Measurements from ENCODE around the gene CYB5D1.
A peak's percentile ranks its signal among the peaks of the same experiment; 100 is the strongest.

Gene CYB5D1

DNA sequence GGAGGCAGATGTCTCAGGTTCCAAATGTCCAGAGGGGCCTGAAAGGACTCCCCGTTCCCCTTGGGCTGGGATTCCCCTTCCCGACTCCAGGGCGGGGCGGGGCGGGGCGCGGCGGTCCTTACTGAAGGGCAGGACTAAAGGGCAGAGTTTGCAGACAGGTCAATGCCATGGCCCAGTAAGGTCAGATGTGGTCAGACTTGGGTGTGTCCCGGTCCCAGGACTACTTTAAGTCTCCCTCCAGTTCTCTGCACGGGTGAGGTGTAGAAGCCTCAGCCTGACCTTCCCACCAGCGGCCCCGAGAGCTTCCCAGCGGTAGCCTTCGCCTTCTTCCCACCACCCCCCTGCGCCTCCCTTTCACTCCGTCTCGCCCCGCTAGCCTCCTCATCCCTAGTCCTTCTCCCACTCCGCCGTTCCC lies 23.3 kb upstream of the CYB5D1 start:
- peak; percentile 91 for DNase-seq

DNA sequence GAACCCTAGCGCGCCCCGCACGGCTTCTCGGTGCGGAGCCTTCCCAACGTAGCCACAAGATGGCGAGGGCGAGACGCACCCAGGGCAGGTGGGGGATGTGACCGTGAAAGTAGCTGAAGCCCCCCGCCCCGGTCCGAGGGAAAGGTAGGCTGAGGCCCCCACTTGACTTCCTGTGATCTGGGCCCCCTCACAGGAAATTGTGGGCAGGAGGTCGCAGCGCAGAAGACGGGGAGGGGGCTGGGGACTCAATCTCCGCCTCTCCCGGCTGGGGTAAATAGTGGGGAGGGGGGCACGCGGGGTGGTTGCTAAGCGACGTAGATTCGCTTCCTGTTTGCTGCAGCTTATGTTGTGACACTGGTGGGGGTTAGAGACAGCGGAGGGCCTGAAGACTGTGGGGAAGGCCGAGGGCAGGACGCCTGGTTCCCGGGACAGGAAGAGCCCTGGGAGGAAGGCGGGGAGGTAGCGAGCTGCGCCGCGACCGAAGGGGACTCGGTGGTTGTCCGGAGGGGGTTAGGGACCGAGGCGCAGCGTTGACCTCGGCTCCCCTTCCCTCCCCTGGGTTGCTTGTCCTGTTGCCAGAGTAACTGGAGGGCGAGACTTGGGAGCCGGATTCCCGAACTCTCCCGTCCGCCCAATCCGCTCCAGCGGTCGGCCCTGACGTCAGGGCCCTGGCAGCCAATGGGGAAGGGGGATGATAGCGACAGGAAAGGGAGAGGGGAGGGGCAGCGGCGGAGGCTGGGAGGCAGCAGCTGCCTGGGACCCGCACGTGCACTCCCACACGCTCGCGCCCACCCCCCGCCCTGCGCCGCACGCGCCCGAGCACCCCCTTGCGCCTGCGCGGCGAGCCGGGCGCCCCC lies 22.6 kb upstream of the CYB5D1 start:
- DNase-seq = peak; percentile 95

DNA sequence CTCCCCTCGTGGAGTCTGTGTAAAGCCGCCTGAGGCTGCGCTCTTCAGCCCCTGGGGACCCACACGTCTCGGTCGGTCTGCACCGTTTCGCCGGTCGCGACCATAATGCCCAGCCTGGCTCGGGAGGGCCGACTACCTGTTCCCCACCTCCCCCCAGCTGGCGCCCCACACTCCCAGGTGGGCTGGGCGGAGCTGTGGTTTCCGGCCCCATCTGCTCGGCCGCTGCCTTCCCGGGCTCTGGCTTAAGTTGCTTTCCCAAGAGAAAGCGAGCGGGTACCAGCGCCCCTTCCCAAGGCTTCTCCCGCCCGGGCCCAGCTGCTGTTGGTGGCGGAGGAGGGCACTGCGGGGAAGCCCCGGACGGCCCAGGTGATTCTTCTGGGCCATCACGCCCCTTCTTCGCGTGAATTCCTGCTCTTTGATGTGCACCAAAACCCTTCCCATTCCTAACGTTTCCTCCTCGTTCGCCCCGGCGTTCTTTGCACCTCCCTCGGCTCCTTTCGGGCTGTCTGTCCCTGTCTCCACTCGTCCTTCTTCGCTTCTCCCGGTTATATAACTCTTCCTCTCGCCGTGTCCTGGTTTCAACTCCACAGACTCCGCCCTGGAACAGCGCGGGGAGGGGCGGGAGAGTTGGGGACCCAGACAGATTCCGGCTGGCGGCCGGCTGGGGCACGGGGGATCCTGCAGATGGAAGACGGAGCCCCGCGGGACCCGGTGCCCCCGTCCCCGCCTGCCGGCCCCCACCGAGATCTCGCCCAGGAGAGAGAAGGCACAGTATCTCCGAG lies 21.8 kb upstream of the CYB5D1 start:
- DNase-seq = no peak

- peak; percentile 85 for DNase-seq
These were observed 21.0 kb upstream of the CYB5D1 start for GRCh38 chr17:7836596-7837407.

DNA sequence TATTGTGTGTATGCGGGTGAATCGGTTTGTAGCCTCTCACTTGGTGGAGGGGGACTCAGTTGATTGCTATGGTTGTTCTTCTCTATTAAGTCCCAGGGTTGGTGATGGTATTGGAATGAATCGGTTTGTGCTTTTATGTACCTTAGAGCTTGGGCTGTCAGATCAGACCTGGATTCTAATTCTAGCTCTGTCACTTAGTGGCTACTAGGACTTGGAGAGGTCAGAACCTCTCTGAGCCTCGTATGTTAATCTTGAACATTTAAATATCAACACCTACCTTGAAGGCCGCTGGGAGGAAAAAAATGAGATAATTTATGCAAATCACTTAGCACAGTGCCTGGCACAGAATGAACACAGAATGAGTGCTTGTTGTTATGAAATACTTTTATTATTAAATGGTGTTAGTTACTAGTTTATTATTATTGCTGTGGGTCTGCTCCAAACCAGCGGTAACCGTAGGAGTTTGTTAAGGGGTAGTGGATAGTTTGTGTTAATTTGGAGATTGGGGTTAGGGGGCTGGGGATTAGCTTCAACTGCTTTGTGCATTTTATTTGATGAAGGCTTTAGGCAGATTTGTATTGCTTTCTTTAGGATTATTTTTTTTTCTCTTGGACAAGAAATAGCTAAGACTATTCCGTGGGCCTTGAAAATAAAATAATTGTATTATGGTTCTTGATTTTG lies 20.3 kb upstream of the CYB5D1 start:
- peak; percentile 77 for DNase-seq

DNA sequence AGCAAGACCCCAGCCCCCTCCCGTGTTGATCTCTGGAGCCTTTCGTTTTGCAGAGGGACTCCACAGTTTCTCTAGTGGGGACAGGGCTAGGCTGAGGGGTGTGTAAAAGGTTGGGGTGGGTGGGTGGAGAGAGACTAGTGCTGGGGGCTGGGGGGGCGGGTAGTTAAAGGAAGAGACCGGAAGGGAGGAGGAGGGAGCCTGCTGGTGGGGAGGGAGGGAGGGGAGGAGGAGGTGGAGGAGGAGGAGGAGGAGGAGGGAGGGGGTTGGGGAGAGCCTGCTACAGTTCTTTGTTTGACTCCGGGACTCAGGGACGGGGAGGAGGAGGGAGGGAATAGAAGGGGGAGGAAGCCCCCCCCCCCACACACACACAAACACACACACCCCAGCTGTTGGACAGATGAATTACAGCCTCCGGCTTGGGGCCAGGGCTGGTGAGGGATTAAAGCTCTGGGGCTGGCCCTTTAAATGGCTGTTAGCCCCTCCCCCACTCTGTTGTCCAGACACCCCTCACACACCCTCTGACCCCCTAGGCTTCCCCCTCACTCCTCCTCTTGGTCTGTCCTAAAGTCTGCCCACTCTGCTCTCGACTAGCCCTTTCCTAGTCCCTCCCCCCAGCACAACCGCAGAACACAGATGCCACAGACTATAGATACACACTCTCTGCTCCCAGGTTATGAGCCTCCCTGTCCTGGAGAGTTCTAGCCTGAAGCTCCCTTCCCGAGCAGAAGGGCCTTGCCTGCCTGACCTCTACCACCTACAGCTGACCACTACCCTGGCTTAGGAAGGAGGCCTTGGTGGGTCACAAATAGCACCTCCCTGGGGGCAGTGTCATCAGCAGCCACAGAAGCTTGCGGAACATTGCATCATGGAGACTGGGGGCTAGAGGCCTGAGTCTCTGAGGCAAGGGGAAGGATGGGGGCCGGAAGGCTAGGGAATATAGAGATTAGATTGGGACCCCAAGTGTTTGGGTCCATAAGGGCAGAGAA lies 19.4 kb upstream of the CYB5D1 start:
- DNase-seq = peak; percentile 55

- DNase-seq = peak; percentile 70
These were observed 18.5 kb upstream of the CYB5D1 start for GRCh38 chr17:7839190-7839875.

GRCh38 chr17:7839876-7840261 lies 17.9 kb upstream of the CYB5D1 start:
- DNase-seq = peak; percentile 36

DNA sequence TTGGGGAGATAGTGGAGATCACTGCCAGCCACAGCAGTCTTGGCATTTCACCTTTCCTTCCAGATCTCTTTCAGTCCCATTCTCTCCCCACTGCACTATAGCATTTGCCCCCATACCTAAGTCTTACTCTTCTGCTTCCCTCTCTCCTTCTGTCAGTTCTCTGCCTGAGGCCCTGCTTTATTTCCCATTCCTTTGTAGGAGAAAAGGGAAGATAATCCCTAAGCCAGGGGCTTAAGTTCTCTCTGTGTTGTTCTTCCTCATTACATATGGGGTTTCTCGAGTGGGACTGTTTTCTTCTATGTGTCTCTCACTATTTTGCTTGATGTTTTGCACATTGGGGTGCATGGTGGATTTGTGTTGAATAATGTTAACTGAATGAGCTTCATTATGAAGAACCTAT lies 17.4 kb upstream of the CYB5D1 start:
- DNase-seq = no peak

DNA sequence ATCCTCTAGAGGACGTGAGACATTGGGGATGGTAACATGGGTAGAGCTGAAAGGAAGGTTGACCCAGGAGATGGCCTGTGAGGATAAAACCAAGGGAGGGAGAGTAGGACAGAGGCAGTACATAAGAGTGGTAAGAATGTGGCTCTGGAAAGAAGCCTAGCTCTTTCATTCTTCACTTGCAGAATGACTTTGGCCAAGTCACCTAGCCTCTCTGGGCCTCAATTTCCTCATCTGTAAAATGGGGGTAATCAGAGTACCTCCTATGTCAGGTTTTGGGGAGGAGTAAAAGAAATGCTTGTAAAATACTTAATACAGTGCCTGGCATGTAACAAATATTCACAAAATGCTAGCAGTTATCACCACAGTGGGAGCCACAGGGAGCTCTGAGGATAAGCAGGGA lies 16.9 kb upstream of the CYB5D1 start:
- no peak for DNase-seq

- peak; percentile 94 for DNase-seq
These were observed 16.3 kb upstream of the CYB5D1 start for GRCh38 chr17:7841396-7841914.

DNA sequence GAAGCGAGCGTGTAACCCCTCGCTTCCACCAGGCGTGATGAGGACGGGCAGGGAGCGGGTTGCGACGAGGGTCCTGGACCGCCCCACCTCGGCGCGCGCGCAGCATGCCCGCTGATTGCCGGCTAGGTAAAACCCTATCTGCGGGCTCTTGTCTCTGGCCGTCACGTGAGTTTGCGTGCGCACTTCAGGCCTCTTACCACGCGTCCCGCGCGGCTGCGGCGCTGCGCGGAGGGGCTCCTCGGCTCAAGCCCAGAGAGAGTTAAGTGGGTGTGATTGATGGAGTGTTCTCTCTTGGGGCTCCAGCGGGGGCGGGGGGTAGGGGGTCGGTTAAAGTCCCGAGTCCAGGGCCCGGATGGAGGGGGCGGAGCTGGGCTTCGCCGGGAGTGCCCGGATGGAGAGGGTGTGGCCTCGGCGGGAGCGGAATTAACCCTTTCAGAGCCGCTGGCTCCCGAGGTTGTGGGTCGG lies 15.9 kb upstream of the CYB5D1 start:
- DNase-seq = peak; percentile 87

- DNase-seq = peak; percentile 99
These were observed 15.2 kb upstream of the CYB5D1 start for GRCh38 chr17:7842380-7843256.

GRCh38 chr17:7843257-7843535 lies 14.6 kb upstream of the CYB5D1 start:
- no peak for DNase-seq

DNA sequence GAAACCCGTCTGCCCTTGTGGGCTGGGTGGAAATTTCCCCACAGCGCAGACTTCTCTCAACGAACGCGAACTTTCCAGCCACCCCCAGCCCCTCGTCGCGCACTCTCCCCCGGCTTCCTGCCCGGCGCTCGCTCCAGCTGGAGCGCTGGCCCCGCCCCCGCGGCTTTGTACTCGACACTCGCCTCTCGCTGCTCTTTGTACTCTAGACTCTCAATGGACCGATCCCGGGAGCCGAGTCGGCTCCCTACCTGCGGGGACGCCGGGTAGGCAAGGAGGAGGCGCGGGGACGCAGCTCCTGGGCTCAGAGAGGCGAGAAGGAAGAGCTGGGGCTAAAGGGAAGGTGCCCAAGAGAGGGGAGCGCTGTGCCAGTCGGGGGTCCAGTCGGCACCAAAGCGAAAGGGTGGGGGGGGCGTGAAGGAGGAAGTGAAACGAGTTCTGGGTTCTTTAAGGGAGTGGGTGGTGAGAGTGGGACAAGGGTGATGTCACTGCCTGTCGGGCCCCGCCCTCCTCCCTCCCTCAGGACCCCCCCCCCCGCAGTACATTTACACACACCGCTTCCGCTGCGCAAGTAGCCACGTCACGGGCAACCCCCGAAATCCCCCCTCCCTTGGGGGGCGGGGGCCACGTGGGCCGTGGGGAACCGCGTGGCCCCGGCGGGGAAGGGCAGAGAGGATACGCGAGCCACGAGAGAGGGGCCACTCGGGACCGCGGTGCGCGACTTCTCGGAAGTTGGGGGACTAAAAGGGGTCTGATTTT lies 14.1 kb upstream of the CYB5D1 start:
- DNase-seq = peak; percentile 95

GRCh38 chr17:7844292-7845154 lies 13.3 kb upstream of the CYB5D1 start:
- DNase-seq = peak; percentile 96

DNA sequence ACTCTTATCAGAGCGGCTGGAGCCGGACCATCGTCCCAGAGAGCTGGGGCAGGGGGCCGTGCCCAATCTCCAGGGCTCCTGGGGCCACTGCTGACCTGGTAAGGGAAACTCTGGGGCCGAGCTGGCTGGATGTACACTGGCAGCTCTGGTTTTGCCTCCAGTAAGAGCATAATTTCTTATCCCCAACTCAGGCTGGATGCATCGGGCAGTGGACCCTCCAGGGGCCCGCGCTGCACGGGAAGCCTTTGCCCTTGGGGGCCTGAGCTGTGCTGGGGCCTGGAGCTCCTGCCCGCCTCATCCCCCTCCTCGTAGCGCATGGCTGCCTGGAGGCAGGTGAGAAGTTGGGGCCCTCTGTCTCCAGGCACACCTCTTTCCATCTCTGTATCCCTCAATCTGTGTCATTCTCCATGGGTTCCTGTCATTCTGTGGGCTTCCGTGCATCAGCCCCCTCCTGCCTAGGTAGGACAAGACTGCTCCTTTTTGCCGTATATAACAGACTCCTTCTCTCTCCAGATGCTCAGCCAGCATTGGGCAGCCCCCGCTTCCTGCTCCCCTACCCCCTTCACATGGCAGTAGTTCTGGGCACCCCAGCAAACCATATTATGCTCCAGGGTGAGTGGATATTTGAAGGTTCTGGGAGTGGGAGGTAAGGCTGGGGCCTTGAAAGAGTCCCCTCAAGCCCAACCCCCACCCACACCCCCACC lies 12.3 kb upstream of the CYB5D1 start:
- no peak for DNase-seq
